GM12872 (cell line): Measurements from ENCODE around the gene SGO1.

ENCODE experiments used
- CTCF ChIP-seq: IDR thresholded peaks from 3 replicates; pipeline ENCODE4 v1.5.1; 2011; ENCODE audit warnings: low read depth, mild to moderate bottlenecking, low read length, moderate library complexity; ENCODE audit not compliant: insufficient read depth

The SGO1 gene

GRCh38 chr3:20123131-20123652 is 62.8 kb downstream of the SGO1 start:
- no peak for TF ChIP-seq CTCF

- no peak for TF ChIP-seq CTCF
Measured at GRCh38 chr3:20121088-20121487, 64.9 kb downstream of the SGO1 start.
